Astrocyte (in vitro differentiated cells and primary cell): ENCODE data around the gene NCLN. TPM values are rescaled to one million over a fixed set of nuclear protein-coding genes. Genes with fewer than 3 reads are reported as not detected.

Experiments used
- DNase-seq: peaks from one replicate; pipeline ENCODE4 v3.0.0-alpha.2; 2010; ENCODE audit warnings: low read depth
- FAIRE-seq: peaks from 2 replicates; lab custom pipeline; 2011; peaks lifted over from hg19 to GRCh38; lab: Jason Lieb, UNC
- H2AFZ ChIP-seq: 2 replicates; pipeline ENCODE4 v1.6.0; 2012; ENCODE audit warnings: low read depth, low read length, inconsistent platforms
- H3K27ac ChIP-seq: 2 replicates; pipeline ENCODE4 v1.5.1; 2011; ENCODE audit warnings: low read depth, low read length, inconsistent platforms
- H3K27me3 ChIP-seq: 2 replicates; pipeline ENCODE4 v1.6.0; 2011; ENCODE audit warnings: low read length, inconsistent platforms; ENCODE audit not compliant: insufficient read depth
- H3K36me3 ChIP-seq: 2 replicates; pipeline ENCODE4 v1.5.1; 2011; ENCODE audit warnings: low read length, inconsistent platforms; ENCODE audit not compliant: insufficient read depth
- H3K4me1 ChIP-seq: 2 replicates; pipeline ENCODE4 v1.5.1; 2011; ENCODE audit warnings: low read length, inconsistent platforms; ENCODE audit not compliant: insufficient read depth
- H3K4me2 ChIP-seq: 2 replicates; pipeline ENCODE4 v1.6.0; 2012; ENCODE audit warnings: low read length, inconsistent platforms
- H3K4me3 ChIP-seq: 2 replicates; pipeline ENCODE4 v1.5.1; 2011; ENCODE audit warnings: low read depth, mild to moderate bottlenecking, low read length, inconsistent platforms; ENCODE audit not compliant: insufficient read depth
- H3K79me2 ChIP-seq: 2 replicates; pipeline ENCODE4 v1.6.0; 2012; ENCODE audit warnings: mild to moderate bottlenecking, low read length, inconsistent platforms; ENCODE audit not compliant: insufficient read depth
- H3K9ac ChIP-seq: 2 replicates; pipeline ENCODE4 v1.6.0; 2012; ENCODE audit warnings: mild to moderate bottlenecking, low read length, inconsistent platforms
- H3K9me3 ChIP-seq: 2 replicates; pipeline ENCODE4 v1.5.1; 2012; ENCODE audit warnings: low read depth, mild to moderate bottlenecking, low read length, inconsistent platforms; ENCODE audit not compliant: insufficient read depth
- H4K20me1 ChIP-seq: 2 replicates; pipeline ENCODE4 v1.6.0; 2012; ENCODE audit warnings: low read length, inconsistent platforms; ENCODE audit not compliant: insufficient read depth
- H3K27ac Mint-ChIP-seq: one replicate; pipeline ENCODE4 v1.8.0; 2021; ENCODE audit warnings: mild to moderate bottlenecking, mixed read lengths; ENCODE audit not compliant: unreplicated experiment
- H3K27me3 Mint-ChIP-seq: one replicate; pipeline ENCODE4 v1.8.0; 2021; ENCODE audit warnings: low read depth, mixed read lengths; ENCODE audit not compliant: unreplicated experiment
- H3K36me3 Mint-ChIP-seq: one replicate; pipeline ENCODE4 v1.8.0; 2021; ENCODE audit warnings: low read depth, mixed read lengths; ENCODE audit not compliant: unreplicated experiment
- H3K4me1 Mint-ChIP-seq: one replicate; pipeline ENCODE4 v1.8.0; 2021; ENCODE audit warnings: low read depth, mixed read lengths; ENCODE audit not compliant: unreplicated experiment
- H3K4me3 Mint-ChIP-seq: one replicate; pipeline ENCODE4 v1.8.0; 2021; ENCODE audit warnings: mild to moderate bottlenecking, moderate library complexity, mixed read lengths; ENCODE audit not compliant: unreplicated experiment
- H3K9me3 Mint-ChIP-seq: one replicate; pipeline ENCODE4 v1.8.0; 2021; ENCODE audit warnings: mild to moderate bottlenecking, mixed read lengths; ENCODE audit not compliant: unreplicated experiment
- EZH2 ChIP-seq: IDR thresholded peaks from 2 replicates; pipeline ENCODE4 v1.6.1; 2012; ENCODE audit warnings: mild to moderate bottlenecking, low read length, inconsistent platforms; ENCODE audit not compliant: insufficient read depth
- total RNA-seq: library from RNA; stranded (reverse); gene quantifications from 2 replicates; pipeline ENCODE4 v1.2.1, GENCODE V29; 2021
- TF ChIP-seq, protein P1 (sequence below): IDR thresholded peaks from 2 replicates; pipeline ENCODE4 v1.5.1; 2011; ENCODE audit warnings: low read depth, mild to moderate bottlenecking, inconsistent platforms, low read length, moderate library complexity; ENCODE audit not compliant: insufficient read depth

Gene NCLN
- total RNA-seq, 1 donor from 2014 or later, result 95.8 TPM

DNA sequence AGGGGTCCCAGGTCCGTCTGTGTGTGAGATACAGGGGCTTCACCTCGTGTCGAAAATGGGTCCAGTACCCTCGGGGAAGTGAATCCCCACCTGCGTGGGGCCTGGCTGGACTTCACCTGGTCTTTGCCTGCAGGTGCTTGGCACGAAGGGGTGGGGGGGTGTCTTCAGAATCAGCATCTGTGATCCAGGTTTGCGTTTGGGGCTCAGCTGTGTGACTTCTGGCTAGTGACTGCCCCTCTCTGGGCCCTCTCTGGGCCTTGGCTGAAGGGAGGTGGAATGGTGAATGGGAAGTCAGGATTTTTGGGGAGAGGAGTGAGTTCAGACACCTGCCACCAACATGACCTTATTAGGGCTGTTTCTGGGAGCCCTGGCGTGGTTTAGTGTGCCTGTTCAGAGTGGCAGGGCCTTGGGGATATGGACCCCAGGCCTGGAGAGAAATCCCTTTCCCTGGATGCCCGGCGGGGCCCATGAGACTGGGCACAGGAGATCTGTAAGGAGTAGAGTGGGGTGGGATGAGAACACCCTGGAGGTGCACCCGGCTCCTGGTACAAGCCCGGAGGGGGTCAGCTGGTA lies 41.4 kb downstream of the NCLN start:
- H3K27me3 ChIP-seq, result peaks cover 23% of the 10 kb centered on the region

DNA sequence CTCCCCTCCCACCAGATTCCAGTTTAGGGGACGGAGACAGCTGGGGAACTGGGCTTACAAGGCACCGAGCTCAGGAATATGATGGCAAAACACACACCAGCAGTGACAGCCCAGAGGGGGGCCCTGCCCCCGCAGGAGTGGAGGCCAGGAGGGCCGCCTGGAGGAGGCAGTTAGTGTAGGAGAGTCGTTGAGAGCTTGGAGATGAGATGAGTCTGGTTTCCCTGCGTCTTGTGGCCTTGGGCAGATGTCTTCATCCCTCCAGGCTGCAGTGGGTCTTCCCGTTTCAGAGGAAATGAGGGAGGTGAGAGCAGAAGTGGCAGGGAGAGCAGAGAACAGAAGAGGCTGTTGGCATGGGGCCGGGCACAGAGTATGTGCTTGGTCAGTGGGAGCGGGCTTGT lies 43.6 kb downstream of the NCLN start:
- Histone ChIP-seq H3K4me1 (no peaks in the 10 kb centered on the region), H3K79me2 (no peaks in the 10 kb centered on the region), H3K27me3 (peaks cover 23% of the 10 kb centered on the region), H3K9ac (no peak overlapping the region), H3K4me2 (no peak overlapping the region), H4K20me1 (no peaks in the 10 kb centered on the region), H3K36me3 (no peaks in the 10 kb centered on the region), H2AFZ (no peak overlapping the region), H3K9me3 (no peaks in the 10 kb centered on the region), H3K4me3 (no peak overlapping the region), H3K27ac (no peak overlapping the region)
- no peak overlapping the region for H3K4me3 Mint-ChIP-seq
- DNase-seq, result no peak
- H3K4me1 Mint-ChIP-seq, result no peaks in the 10 kb centered on the region
- peaks cover 5% of the 10 kb centered on the region for H3K9me3 Mint-ChIP-seq
- H3K36me3 Mint-ChIP-seq, result no peaks in the 10 kb centered on the region
- TF ChIP-seq EZH2, result no peak
- TF ChIP-seq, protein P1, sequence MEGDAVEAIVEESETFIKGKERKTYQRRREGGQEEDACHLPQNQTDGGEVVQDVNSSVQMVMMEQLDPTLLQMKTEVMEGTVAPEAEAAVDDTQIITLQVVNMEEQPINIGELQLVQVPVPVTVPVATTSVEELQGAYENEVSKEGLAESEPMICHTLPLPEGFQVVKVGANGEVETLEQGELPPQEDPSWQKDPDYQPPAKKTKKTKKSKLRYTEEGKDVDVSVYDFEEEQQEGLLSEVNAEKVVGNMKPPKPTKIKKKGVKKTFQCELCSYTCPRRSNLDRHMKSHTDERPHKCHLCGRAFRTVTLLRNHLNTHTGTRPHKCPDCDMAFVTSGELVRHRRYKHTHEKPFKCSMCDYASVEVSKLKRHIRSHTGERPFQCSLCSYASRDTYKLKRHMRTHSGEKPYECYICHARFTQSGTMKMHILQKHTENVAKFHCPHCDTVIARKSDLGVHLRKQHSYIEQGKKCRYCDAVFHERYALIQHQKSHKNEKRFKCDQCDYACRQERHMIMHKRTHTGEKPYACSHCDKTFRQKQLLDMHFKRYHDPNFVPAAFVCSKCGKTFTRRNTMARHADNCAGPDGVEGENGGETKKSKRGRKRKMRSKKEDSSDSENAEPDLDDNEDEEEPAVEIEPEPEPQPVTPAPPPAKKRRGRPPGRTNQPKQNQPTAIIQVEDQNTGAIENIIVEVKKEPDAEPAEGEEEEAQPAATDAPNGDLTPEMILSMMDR, result no peak
- H3K27me3 Mint-ChIP-seq, result peaks cover 50% of the 10 kb centered on the region
- no peak for FAIRE-seq
- H3K27ac Mint-ChIP-seq, result no peak overlapping the region

More for the DNA sequence above, 41.4 kb downstream of the NCLN start:
- no peak for DNase-seq
- no peak overlapping the region for H3K27ac ChIP-seq
- no peak overlapping the region for H3K4me2 ChIP-seq
- no peak for TF ChIP-seq EZH2
- TF ChIP-seq, protein P1, result no peak
- peaks cover 37% of the 10 kb centered on the region for H3K27me3 Mint-ChIP-seq
- no peaks in the 10 kb centered on the region for H3K4me1 ChIP-seq
- H3K9me3 ChIP-seq, result no peaks in the 10 kb centered on the region
- H3K9ac ChIP-seq, result no peak overlapping the region
- H4K20me1 ChIP-seq, result no peaks in the 10 kb centered on the region
- H3K36me3 Mint-ChIP-seq, result no peaks in the 10 kb centered on the region
- no peaks in the 10 kb centered on the region for H3K79me2 ChIP-seq
- H3K4me3 ChIP-seq, result no peak overlapping the region
- no peak overlapping the region for H3K4me3 Mint-ChIP-seq
- peaks cover 3% of the 10 kb centered on the region for H3K9me3 Mint-ChIP-seq
- H3K4me1 Mint-ChIP-seq, result no peaks in the 10 kb centered on the region
- no peak overlapping the region for H3K27ac Mint-ChIP-seq
- no peaks in the 10 kb centered on the region for H3K36me3 ChIP-seq
- no peak for FAIRE-seq
- no peak overlapping the region for H2AFZ ChIP-seq

DNA sequence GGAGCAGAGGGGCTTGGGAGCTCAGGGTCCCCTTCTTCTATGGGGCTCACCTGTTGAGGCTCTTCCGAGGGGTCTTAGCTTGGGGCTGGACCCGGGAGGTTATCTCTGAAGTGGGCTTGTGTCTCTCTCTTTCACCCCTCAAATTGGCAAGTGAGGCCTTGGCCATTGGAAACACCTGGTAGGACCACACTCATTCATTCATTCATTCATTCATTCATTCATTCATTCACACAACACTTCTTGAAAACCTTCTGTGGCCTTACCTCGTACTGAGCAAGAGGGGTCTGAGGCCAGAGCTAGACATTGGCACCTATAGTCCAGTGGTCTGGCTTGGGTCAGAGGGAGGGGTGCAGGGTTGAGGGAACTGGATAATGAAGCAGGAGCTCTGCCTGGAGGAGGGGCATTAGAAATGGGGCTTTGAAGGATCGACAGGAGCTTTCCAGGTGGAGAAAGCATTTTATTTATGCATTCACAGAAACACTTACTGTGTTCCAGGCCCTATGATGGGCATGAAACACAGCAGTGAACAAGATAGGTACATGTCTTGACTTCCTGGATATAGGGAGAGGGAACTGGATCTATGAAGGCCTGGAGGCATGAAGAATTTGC lies 44.3 kb downstream of the NCLN start:
- no peak overlapping the region for H3K27ac ChIP-seq
- peaks cover 23% of the 10 kb centered on the region for H3K27me3 ChIP-seq
- no peaks in the 10 kb centered on the region for H4K20me1 ChIP-seq
- H3K4me2 ChIP-seq, result no peak overlapping the region
- DNase-seq, result no peak
- no peaks in the 10 kb centered on the region for H3K4me1 Mint-ChIP-seq
- no peak overlapping the region for H3K9ac ChIP-seq
- no peaks in the 10 kb centered on the region for H3K9me3 ChIP-seq
- no peaks in the 10 kb centered on the region for H3K36me3 Mint-ChIP-seq
- no peak overlapping the region for H3K27ac Mint-ChIP-seq
- H2AFZ ChIP-seq, result no peak overlapping the region
- H3K36me3 ChIP-seq, result no peaks in the 10 kb centered on the region
- peaks cover 5% of the 10 kb centered on the region for H3K9me3 Mint-ChIP-seq
- H3K79me2 ChIP-seq, result no peaks in the 10 kb centered on the region
- peaks cover 54% of the 10 kb centered on the region for H3K27me3 Mint-ChIP-seq
- TF ChIP-seq EZH2, result no peak
- TF ChIP-seq, protein P1, result no peak
- H3K4me3 ChIP-seq, result no peak overlapping the region
- no peaks in the 10 kb centered on the region for H3K4me1 ChIP-seq
- H3K4me3 Mint-ChIP-seq, result no peak overlapping the region
- no peak for FAIRE-seq
